Memory B cell (primary cell): ENCODE data around the gene RGS6.

Source experiments
- ATAC-seq: fragments of 150-1000 bp; cut with Tn5 transposase; 2 replicates; pipeline ENCODE4 v1.10.0; 2021; ENCODE audit warnings: low read depth, mild to moderate bottlenecking, moderate library complexity
- DNase-seq, 2 donors: peaks; one replicate each; pipeline ENCODE4 v3.0.0; 2022; ENCODE audit warnings: low spot score in 2 of 2
- H3K27ac Mint-ChIP-seq: one replicate; pipeline ENCODE4 v1.8.0; 2022; ENCODE audit warnings: mild to moderate bottlenecking, moderate library complexity, mixed read lengths
- H3K27me3 Mint-ChIP-seq: one replicate; pipeline ENCODE4 v1.8.0; 2022; ENCODE audit warnings: mixed read lengths
- H3K36me3 Mint-ChIP-seq: one replicate; pipeline ENCODE4 v1.8.0; 2022; ENCODE audit warnings: mild to moderate bottlenecking, mixed read lengths
- H3K4me1 Mint-ChIP-seq: one replicate; pipeline ENCODE4 v1.8.0; 2022; ENCODE audit warnings: mixed read lengths
- H3K4me3 Mint-ChIP-seq: one replicate; pipeline ENCODE4 v1.8.0; 2022; ENCODE audit warnings: mild to moderate bottlenecking, moderate library complexity, mixed read lengths
- H3K9me3 Mint-ChIP-seq: one replicate; pipeline ENCODE4 v1.8.0; 2022; ENCODE audit warnings: mixed read lengths

RGS6 gene

DNA sequence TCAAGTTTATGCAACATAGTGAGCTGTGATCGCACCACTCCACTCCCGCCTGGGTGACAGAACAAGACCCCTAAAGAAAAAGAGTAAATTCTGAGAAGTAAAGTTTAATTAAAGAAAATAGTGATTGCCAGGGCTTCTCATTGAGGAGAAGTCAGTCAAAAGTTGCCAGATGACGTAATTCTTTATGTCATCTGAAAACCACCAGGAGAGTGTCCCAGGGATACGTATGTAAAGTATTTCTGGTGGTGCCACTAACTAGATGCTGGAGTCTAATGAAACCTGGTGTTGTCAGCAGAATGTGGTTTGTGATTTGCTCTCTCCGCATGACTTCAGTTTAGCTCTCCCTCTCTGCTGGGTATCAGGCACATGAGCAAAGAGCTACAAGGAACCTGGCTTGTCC, 569.2 kb downstream of the RGS6 start:
- Mint-ChIP-seq H3K27me3 (peaks cover 6% of the 10 kb centered on the region), H3K36me3 (peaks cover 2% of the 10 kb centered on the region), H3K4me1 (no peaks in the 10 kb centered on the region), H3K9me3 (peaks cover 3% of the 10 kb centered on the region), H3K4me3 (no peak overlapping the region), H3K27ac (no peak overlapping the region)
- ATAC-seq (no peak), DNase-seq (no peak)

DNA sequence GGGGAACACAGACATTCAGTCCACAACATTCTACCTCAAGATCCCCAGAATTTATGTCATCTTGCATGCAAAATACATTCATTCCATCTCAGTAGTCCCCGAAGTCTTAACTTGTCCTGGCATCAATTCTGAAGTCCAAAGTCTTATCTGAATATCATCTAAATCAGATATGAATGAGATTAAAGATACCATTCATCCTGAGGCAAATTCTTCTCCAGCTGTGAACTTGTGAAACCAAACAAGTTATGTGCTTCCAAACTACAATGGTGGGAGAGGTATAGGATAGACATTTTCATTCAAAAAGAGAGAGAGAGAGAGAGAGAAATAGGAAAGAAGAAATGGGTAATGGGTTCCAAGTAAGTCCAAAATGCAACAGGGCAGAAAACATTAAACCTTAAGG, 571.0 kb downstream of the RGS6 start:
- H3K36me3 Mint-ChIP-seq, result peaks cover 2% of the 10 kb centered on the region
- H3K27ac Mint-ChIP-seq, result no peak overlapping the region
- H3K27me3 Mint-ChIP-seq, result peaks cover 6% of the 10 kb centered on the region
- no peaks in the 10 kb centered on the region for H3K4me1 Mint-ChIP-seq
- DNase-seq (no peak), ATAC-seq (no peak)
- H3K9me3 Mint-ChIP-seq, result peaks cover 3% of the 10 kb centered on the region
- H3K4me3 Mint-ChIP-seq, result no peak overlapping the region

DNA sequence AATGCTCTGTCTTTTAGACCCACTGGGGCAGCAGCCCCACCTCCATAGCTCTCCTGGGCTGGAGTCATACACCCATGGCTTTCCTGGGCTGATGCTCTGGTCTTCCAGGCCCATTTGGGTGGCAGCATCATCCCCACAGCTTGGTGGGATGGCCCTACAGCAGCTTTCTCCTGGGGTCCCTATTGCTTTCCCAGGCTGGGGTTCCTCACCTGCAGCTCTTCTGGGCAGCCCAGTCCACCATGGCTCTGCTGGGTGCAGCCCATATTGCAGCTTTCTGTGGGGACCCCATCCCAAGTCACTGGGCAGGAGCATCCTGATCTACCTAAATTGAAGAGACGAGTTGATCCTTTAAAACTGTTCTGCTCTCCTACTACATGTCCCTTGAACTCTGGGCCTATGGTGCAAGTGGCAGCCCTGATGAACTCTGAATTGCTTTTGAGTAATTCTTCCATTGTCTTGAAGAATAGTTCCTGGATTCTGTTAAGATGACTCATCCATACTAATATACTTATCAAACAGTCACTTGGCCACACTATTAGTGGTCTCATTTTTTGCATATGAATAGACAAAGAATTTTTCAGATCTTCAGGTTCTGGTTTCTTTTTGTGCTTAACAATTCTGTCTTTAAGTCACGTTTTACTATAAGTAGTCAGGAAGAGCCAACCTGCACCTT, 571.6 kb downstream of the RGS6 start:
- Mint-ChIP-seq H3K27ac (no peak overlapping the region), H3K4me1 (no peaks in the 10 kb centered on the region), H3K9me3 (peaks cover 3% of the 10 kb centered on the region), H3K27me3 (peaks cover 7% of the 10 kb centered on the region), H3K36me3 (peaks cover 2% of the 10 kb centered on the region), H3K4me3 (no peak overlapping the region)
- DNase-seq, result no peak
- no peak for ATAC-seq

DNA sequence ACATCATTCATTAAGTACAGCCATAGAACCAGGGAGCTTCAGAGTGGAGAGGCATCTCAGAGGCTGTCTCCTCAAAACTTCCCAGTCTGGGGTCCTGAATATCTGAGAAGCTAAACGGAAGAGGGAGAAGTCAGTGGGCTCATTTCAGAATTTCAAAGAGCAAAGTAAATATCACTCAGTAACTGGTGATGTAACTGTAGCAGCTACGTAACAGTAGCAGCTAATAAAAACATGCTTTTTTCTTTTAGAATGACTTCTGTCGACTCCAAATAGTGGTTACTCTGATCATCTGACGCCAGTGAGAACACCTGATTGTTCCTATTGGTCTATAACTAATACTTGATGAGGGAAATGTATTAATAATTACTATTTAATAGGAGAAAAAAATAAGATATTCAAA, 578.3 kb downstream of the RGS6 start:
- DNase-seq (no peak), ATAC-seq (no peak)
- Mint-ChIP-seq H3K36me3 (no peaks in the 10 kb centered on the region), H3K9me3 (no peaks in the 10 kb centered on the region), H3K27ac (no peak overlapping the region), H3K4me3 (no peak overlapping the region), H3K4me1 (no peaks in the 10 kb centered on the region), H3K27me3 (peaks cover 4% of the 10 kb centered on the region)

DNA sequence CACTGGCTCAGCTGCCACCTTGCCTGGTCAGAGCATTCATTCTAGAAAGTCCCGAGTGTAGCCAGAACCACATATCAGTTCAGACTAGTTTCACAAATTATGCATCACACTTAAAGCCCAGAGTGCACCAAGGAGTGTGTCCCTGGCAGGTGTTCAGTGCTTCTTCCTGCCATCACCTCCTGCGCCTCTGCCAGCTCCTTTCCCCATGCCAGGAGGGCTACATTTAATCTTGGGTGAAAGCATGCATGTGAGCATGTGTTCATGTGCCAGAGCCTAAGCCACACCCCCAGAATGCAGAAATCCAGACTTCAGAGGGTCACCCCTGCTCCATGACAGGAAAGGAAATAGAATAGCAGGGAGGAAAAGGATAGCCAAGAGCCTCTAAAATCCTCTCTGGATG, 580.1 kb downstream of the RGS6 start:
- H3K9me3 Mint-ChIP-seq, result no peaks in the 10 kb centered on the region
- ATAC-seq, result no peak
- H3K4me3 Mint-ChIP-seq, result no peak overlapping the region
- peaks cover 2% of the 10 kb centered on the region for H3K27me3 Mint-ChIP-seq
- no peak overlapping the region for H3K27ac Mint-ChIP-seq
- H3K36me3 Mint-ChIP-seq, result no peaks in the 10 kb centered on the region
- H3K4me1 Mint-ChIP-seq, result peaks cover 8% of the 10 kb centered on the region
- no peak for DNase-seq

DNA sequence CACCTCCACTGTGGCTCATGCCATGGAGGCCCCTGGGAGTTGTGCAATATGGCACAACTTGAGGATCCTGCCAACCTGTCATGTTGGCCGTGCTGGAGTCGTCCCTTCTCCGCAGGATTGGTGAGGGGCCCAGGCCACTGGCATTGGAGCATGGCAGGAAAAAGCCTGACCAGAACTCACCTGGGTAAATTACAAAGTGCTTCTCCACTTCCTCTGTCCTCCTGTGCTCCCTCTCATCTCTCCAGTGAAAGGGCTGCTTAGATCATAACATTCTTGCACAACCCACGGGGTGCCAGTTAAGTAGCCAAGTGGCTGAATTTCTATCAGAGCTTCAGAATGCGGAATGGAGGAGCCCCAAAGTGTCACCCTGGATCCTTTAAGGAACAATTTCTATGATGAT, 580.7 kb downstream of the RGS6 start:
- no peaks in the 10 kb centered on the region for H3K36me3 Mint-ChIP-seq
- H3K27me3 Mint-ChIP-seq, result peaks cover 2% of the 10 kb centered on the region
- no peak overlapping the region for H3K4me3 Mint-ChIP-seq
- H3K9me3 Mint-ChIP-seq, result no peaks in the 10 kb centered on the region
- peaks cover 14% of the 10 kb centered on the region for H3K4me1 Mint-ChIP-seq
- H3K27ac Mint-ChIP-seq, result no peak overlapping the region
- ATAC-seq (no peak), DNase-seq (no peak)

DNA sequence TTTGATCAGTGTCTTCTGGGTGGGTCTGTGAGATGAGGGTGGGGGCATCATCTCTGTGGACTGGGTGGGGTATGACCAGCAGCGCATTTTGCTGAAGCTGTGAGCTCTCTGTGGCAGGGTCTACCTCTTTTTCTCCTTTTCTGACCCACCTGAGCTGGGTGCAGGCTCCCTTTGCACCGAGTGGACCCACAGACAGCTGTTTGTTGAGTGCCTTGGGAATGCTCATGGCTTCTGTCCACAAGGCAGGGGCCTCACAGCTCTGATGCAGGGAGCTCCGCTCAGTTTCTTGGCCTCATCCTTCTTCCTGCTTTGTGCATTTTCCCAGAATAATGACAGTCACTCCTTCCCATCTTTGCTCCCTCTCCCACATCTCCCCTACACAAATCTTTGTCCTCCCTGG, 581.1 kb downstream of the RGS6 start:
- Mint-ChIP-seq H3K4me1 (peaks cover 17% of the 10 kb centered on the region), H3K27me3 (peaks cover 2% of the 10 kb centered on the region), H3K9me3 (no peaks in the 10 kb centered on the region), H3K4me3 (no peak overlapping the region), H3K27ac (no peak overlapping the region), H3K36me3 (no peaks in the 10 kb centered on the region)
- DNase-seq (no peak), ATAC-seq (no peak)

DNA sequence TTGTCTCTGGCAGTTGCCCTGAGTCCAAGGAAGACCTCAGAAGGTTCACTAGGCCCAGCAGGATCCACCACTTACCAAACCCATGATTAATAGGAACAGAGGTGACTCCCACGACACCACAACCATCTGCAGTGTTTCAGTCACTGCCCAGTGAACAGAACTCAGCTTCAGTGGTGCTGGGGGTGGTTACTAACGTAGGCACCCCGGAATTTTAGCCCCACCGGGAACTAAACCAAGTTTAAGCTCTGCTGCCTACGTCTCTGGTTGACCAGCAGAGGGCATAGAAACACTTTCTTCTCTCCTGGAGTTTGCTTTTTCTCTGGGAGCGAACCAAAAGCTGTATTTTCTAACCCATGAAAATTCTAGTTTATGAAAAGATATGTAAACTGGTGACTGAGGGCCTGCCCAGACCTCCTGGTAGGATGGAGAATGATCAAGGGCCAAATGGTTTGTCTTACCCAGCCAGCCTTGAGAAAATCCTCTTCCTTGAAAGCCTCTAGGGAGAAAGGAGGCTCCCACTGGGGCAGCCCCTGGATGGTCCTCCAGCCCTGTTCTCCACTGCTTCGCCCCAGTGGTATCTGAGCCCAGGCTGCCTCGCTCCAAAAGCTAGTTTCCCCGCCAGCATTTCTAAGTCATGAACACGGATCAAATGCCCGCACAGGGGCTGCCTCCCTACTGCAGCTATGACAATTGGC, 581.9 kb downstream of the RGS6 start:
- H3K4me1 Mint-ChIP-seq, result peaks cover 24% of the 10 kb centered on the region
- no peak overlapping the region for H3K4me3 Mint-ChIP-seq
- H3K27ac Mint-ChIP-seq, result no peak overlapping the region
- no peaks in the 10 kb centered on the region for H3K36me3 Mint-ChIP-seq
- no peaks in the 10 kb centered on the region for H3K9me3 Mint-ChIP-seq
- DNase-seq (no peak), ATAC-seq (no peak)
- no peaks in the 10 kb centered on the region for H3K27me3 Mint-ChIP-seq

DNA sequence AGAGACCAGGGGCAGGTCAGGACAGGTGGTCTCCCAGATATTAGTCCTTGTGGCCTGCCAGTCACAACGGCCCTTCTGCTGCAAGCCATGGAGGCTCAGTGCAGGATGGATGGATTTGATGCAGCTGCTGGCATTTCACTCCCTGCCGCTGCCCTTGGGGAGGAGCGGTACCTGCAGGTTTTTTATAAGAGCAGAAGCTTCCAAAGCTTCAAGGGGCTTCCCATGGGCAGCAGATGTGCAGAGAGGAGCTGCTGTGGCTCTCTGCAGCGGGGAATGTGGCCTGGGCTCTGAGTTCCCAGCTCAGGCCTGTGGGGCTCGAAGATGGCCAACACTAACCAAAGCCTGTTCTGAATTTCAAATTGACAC, 582.4 kb downstream of the RGS6 start:
- Mint-ChIP-seq H3K4me3 (no peak overlapping the region), H3K4me1 (peaks cover 29% of the 10 kb centered on the region), H3K27me3 (no peaks in the 10 kb centered on the region), H3K36me3 (no peaks in the 10 kb centered on the region), H3K27ac (no peak overlapping the region), H3K9me3 (no peaks in the 10 kb centered on the region)
- DNase-seq (no peak), ATAC-seq (no peak)

DNA sequence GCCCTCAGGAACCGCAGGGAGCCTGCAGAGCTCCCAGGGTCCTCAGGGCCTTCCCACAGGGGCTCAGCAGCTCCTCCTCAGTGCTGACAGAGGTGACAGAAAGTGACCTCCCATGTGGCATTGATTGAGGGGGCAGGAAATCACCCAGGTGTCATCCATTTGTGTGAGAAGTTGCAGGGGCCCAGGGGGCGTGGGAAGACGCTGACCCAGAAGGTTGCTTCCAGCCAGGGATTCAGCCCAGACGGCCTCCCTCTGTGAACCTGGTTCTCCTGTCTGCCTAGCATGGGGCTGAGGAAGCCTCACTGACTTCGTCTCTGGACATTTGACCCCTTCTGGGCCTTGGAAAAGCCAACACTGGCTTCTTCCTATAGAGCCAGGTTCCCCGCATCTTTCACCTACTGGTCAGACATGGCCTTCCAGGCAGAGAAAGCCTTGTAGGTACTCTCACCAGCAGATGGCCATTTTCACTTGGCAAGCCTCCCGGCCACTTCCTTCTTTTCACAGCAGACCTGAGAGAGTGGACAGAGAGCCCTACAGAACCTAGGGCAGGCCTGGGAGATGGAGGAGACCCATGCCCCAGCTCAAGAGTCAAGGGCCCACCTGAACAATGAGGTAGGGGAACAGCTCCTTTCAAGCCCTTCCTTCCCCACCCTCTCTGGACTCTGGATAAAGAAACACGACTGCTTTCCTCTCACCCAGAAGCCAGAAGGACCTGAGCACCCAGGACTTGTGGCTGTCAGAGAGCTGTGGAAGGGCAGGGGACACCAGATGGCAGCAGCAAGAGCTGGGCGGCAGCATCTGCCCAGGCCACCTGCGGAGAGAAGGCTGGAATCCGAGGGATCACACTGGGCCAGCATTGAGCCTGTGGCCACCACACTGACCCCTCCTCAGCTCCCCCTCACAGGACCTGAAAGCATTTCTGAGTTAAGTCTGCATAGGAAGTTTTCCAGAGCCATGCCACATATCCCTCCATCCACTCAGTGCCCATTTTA, 583.8 kb downstream of the RGS6 start:
- no peak overlapping the region for H3K4me3 Mint-ChIP-seq
- H3K36me3 Mint-ChIP-seq, result peaks cover under 1% of the 10 kb centered on the region
- no peak for DNase-seq
- peaks cover 4% of the 10 kb centered on the region for H3K9me3 Mint-ChIP-seq
- ATAC-seq, result no peak
- H3K27ac Mint-ChIP-seq, result no peak overlapping the region
- peaks cover 40% of the 10 kb centered on the region for H3K4me1 Mint-ChIP-seq
- no peaks in the 10 kb centered on the region for H3K27me3 Mint-ChIP-seq

DNA sequence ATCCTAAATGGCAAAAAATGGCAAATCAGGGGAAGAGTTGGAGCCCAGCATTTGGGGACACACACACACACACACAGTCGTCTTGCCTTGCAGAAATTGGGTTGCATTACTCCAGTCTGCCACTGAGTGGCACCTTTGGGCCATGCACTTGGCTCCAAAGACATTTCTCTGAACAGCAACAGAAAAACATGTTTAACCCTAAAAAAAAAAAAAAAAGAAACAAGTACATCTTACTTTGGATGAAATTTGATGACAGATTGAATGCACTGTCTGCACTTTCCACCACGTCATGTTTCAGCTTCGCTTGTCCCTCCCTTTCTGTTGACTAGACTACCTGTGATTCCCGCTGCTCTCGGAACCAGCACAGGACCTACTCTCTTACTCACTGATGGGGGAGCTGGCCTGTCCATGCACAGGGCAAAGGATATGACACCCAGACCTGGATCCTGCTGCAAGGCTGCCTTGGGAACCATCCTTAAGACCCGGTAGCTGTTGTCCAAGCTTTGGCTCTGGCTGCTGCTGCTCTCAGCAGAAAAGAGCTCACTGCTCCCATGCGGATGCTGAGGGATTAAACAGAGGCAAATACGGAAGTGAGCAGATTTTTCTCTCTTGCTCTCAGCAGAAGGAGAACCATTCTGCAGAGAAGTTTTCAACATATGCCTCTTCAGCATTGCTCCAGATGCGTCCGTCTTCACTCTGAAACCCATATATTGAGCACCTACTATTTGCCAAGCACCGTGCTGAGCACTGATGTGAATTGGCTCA, 584.9 kb downstream of the RGS6 start:
- peak; percentile 74 to 76 for DNase-seq
- peak overlapping the region; percentile 34 for H3K4me3 Mint-ChIP-seq
- H3K36me3 Mint-ChIP-seq, result peaks cover 9% of the 10 kb centered on the region
- peaks cover 49% of the 10 kb centered on the region for H3K4me1 Mint-ChIP-seq
- ATAC-seq, result peak; percentile 33
- no peak overlapping the region for H3K27ac Mint-ChIP-seq
- H3K9me3 Mint-ChIP-seq, result peaks cover 9% of the 10 kb centered on the region
- H3K27me3 Mint-ChIP-seq, result no peaks in the 10 kb centered on the region

DNA sequence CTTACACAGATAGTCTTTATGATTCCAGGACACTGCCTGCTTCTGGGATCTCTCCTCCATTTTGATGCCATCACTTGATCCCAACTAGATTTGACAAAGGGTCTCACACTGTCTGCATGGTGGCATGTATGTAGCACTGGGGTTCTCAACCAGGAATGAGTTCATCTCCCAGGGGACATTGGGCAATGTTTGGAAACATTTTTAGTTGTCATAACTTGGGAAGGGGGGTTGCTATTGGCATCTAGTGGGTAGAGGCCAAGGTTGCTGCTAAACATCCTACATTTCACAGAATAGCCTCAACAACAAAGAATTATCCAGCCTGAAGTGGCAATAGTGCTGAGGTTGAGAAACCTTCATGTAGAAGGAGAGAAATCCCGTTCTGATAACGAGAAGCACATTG, 585.5 kb downstream of the RGS6 start:
- Mint-ChIP-seq H3K36me3 (peaks cover 11% of the 10 kb centered on the region), H3K4me1 (peaks cover 54% of the 10 kb centered on the region), H3K27me3 (no peaks in the 10 kb centered on the region), H3K9me3 (peaks cover 9% of the 10 kb centered on the region), H3K27ac (no peak overlapping the region), H3K4me3 (no peak overlapping the region)
- DNase-seq (no peak), ATAC-seq (no peak)

DNA sequence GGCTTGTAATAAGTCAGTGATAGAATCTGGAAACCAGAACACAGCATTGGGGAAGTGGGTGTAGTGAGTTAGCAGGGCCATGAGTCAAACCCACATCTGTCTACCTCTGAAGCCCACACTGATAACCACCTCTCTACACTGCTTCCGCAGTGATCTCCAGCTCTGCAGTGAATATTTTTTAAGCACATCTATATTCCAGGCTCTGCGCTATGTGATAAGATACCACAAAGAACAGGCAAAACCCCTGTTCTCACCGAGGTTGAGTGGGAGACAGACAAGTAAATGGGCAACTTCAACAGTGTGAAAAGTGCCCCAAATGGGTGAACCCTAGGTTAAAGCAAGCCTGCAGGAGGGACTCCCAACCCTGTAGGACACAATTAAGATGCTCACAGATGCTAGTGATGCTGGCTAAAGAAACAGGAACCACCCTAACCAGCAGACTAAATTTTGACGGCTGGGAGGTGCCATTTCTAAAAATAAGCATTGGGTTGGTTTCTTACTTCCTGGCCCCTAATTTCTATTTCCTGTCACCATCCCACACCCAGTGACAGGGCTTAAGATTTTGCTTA, 586.7 kb downstream of the RGS6 start:
- Mint-ChIP-seq H3K27ac (peak overlapping the region; percentile 87), H3K27me3 (no peaks in the 10 kb centered on the region), H3K4me3 (peak overlapping the region; percentile 78), H3K4me1 (peaks cover 55% of the 10 kb centered on the region), H3K36me3 (peaks cover 11% of the 10 kb centered on the region), H3K9me3 (peaks cover 9% of the 10 kb centered on the region)
- DNase-seq (peak; percentile 37 to 46), ATAC-seq (peak; percentile 78)
